HG03520 (cell line): Measurements from ENCODE around the gene LRRC74A.

Source experiments
- ATAC-seq: cut with Tn5 transposase; IDR thresholded peaks from one replicate; pipeline ENCODE4 v1.9.1; 2021; ENCODE audit warnings: mild to moderate bottlenecking, moderate library complexity; ENCODE audit not compliant: unreplicated experiment

Gene LRRC74A

DNA sequence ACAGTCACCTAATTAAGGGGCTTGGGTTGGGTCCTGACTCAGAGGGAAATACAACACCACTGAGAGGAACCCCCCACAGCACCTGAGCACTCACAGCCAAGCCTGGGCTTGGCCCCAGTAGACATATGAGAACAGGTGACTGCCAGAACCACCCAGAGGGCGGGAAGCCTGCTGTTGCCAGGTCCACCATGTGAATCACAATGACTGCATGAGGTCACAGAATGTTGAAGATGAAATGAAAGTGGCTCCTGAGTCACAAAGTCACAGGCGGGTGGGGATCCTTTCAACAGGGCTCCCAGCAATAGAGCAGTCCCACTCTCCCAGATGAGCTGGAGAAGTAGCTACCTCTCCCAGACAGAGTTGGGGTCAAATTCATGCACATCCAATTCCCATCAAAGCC lies at the start of gene LRRC74A:
TSS of gene LRRC74A (plus strand) at position 287 of the 400 bp plus-strand sequence. CDS start 290 bp downstream, outside the sequence.
- ATAC-seq = no peak

DNA sequence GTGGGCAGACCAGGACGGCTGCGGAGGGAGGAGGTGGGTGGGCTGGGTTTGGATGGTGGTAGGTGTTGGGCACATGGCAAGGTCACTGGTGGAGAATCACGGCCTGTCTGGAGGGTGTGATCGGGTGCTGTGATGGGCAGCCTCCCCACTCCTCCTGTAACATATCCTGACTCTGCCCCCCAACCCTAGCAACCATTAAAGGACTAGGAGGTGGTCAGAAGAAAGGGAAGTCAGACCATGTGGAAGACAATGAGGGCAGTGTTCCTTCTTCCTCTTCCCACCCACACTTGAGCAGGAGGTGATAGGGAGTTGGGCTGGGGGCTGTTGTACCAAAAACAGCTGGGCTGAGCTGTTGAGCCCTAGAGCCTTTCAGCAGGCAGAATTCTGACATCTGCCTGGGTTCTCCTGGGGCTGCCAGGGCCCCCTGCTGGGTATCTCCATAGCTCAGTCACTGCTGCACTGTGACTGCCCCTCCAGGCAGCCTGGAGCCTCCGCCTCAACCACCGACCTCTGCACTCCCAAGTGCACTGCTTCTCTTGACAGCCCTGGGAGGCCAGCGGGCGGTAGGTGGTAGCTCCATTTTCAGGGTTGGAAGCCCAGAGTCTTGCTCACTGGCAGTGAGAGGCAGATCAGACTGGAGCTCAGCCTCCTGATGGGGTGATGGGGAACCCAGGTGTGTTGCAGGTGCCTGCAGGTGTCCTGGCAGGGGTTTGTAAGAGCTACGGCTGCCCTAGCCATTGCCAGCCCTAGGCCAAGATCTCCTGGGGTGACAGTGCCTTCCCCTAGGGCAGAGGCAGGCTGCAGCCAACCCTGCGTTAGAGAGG lies 49.6 kb upstream of the LRRC74A start:
- no peak for ATAC-seq

- ATAC-seq = no peak
These were observed 48.5 kb upstream of the LRRC74A start for GRCh38 chr14:76777721-76778120.

DNA sequence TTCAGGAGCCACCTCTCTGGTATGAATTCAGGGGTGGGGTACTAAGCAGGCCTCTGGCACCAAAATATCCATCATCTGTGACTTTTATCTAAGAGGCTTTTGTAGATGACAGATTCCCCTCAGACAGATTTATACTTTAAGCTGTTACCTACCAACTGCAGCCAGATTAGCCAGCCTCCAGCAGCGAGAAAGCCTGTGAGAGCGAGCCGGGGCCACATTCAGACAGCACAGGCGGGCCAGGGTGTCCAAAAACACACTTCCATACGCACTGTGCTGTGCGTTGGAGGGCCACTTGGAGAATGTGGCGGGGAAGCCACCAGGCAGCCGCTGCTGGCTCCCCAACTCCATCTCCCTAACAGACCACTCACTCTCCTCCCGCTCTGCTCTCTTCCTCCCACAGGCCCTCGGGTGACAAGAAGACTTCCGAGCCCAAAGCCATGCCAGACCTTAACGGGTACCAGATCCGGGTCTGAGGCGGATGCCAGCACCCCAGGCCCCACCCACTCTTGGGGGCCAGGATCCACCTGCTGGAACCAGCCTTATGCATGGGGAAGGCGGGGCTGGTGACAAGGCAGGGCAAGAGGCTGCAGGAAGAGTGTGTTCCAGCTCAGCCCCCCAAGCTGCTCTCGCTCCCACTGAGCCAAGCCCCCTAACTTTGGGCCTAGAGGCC lies 47.5 kb upstream of the LRRC74A start:
- no peak for ATAC-seq

DNA sequence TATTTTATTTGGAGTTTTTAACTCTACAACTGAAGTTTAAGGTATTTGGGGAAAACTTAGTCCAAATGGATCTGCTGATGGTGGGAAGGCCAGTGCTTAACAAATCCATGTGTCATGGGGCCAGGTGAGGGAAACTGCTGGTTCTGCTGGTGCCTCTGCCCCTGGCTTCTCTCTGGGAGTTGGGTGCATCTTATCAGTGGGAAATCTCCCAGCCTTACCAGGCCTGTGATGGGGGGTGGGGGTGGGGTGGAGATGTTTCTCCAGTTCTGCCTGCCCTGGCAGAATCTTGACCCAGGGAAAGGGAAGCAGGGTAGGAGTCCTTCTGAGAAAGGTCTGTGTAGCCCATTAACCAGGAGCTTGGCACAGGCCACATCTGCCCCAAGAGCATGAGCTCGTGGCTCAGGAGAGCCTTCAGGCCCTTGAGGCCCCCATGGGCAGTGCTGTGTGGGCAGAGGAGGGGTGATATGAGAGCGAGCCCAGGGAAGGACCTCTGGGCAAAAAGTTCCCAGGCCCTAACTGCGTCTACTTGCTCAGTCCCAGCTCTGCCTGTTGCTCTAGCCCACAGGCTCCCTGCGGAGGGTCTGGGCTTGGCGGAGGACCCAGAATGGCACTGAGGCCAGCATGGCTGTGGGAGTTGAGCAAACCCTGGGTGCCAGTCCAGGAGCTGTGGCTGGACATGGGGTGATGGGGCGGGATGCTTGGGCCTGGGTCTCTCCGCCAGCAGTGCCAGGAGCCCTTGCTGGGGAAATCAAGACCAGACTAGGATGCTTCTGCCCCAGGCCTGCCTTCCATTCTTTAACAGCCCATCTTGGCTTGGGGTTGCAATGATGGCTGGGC lies 46.8 kb upstream of the LRRC74A start:
- no peak for ATAC-seq

- ATAC-seq = no peak
These were observed 46.2 kb upstream of the LRRC74A start for GRCh38 chr14:76780058-76780345.

DNA sequence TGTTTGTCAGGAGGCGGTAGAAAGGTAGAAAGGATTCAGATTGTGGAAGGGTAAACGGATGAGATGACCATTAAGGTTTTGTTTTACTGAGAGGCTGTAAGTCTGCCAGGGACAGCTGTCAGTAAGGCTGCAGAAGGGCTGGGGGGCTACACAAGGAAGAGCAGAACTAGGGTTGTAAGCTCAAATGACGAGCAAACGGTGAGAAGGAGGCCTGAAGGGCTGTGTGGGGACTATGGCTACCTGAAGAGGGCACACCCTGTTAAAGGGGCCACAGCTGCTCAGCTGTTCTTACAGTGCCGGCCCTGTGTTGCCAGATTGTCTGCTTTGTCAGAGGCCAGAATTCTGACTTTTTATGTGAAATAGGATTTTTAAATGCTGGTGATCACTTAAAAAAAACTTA lies 45.8 kb upstream of the LRRC74A start:
- ATAC-seq = no peak

DNA sequence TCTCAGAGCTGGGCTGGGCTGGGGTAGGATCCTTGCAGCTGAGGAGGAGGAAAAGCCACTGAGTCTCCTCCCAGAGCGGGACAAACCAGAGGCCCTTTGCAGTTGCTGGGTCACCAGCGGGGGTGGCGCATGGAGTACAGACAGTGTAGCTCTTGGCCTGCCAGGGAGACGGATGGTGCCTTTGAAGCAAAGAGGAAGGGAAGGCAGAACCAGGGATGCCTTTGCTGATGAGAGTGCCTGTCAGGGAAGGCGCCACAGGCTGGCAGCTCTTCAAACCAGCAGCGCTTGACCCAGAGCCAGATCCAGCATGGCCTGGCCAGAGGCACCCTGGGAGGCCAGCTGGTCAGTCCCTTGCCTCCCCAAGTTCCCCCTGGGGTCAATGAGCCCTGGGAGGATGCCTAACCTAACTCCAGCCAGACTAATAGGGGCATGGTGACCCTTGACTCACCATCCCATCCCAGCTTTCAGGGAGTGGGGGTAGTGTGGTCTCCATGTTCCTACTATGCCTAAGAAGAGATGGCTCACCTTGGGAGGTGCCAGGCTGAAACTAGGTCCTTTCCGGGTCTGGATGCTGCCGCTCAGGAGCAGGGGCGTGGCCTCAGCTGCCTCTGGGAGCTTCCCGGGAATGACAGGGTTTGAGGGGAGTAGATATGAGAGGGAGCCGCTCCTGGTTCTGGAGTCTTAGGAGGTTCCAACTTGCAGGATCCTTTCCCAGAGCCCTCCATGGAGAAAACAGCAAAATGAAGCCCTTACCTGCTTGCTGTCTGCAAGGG lies 45.1 kb upstream of the LRRC74A start:
- ATAC-seq = no peak

DNA sequence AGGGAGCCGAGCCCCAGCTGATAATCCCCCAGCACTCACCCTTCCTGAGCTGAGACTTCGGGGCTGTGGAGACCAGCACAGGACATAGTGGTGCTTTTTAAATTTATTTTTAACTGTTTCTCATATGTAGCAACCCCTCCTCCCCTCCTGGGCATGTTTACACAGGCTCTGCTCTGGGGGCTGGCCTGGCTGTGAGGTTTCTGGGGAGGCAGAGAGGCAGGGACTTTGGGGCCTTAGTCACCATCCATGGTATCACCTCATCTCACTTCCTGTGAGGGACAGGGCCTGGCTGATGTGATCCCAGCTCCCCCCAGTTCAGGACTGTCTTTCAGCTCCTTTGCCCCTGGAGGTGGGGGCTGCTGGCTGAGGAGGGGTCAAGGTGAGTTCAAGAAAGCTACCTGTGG lies 44.6 kb upstream of the LRRC74A start:
- no peak for ATAC-seq

- ATAC-seq = no peak
These were observed 43.9 kb upstream of the LRRC74A start for GRCh38 chr14:76782115-76782884.

DNA sequence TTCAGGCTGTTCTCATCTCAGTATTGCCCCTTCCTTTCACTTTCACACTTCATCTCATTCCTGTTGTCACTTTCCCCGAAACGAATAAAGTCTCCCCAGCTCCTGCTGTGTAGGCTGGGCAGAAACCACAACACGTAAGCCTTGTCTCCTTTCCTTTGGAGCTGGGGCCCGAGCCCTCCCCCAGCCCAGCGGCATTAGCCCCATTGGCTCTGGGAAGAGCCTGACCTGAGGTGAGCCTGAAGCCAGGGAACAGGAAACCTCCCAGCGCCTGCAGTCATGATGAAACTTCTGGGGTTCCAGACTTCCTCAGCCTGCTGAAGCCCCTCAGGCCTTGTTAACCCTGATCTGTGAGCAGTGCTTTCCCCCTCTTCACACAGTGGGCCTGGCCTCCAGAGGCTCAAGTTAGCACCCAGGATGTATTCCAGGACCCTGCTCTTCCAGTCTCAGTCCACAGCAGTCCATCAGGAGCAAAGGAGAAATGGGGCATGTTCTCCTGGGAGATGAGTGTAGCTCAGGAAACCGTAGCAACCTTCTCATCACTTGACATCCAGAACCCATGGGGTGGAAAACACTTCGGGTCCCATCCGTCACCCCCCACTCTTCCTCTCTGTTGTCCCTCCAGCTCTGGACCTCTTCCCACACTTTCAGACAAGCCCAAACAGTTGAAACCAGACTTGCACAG lies 43.2 kb upstream of the LRRC74A start:
- ATAC-seq = no peak

DNA sequence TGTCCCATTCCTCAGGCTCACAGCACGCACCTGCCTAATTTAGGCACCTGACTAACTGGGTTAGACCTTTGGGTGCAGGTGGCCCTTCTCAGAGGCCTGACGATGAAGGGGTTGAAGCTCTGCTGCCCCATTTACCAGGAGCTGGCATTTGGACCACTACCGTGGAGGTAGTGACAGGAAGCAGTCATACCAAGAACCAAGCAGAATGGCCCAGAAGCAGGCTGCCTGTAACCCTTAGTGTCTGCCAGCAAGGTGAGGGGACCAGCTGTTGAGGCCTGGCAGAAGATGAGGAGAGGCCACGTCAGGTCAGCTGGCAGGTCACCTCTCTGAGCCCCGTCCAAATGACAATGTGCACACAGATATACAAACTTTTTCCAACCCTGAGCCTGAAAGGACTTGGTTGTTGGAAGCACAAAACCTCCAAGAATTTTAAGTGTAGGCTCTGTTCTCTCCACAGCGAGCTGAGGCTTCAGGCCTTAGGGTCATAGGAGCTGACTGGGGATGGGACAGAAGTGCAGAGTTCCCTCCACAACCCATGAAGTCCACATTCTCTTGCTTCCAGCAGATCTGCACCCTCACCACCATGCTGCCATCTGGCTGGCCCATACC lies 41.8 kb upstream of the LRRC74A start:
- ATAC-seq = no peak

- ATAC-seq = peak; percentile 78
These were observed 41.3 kb upstream of the LRRC74A start for GRCh38 chr14:76784881-76785280.

DNA sequence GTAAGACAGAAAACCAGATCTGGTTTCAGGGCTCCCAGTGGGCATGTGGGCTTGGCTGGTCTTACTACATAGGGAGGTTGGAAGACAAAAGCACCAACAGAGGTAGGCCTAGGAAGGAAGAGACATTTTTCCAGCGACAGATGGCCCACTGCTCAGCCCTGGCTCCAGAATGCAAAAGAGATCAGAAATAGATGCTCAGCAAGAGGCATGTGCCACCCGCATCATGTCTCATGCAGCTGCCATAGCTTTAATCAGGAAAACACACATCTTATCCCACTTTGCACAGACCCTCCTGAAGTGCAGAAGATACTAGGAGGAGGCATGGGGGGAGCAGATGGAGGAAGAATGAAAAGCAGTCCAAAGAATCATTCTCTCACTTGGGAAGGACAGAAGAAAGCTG lies 39.6 kb upstream of the LRRC74A start:
- ATAC-seq = no peak

GRCh38 chr14:76792422-76792821 lies 33.8 kb upstream of the LRRC74A start:
- ATAC-seq = no peak

GRCh38 chr14:76793324-76793723 lies 32.9 kb upstream of the LRRC74A start:
- ATAC-seq = no peak

GRCh38 chr14:76793956-76794355 lies 32.3 kb upstream of the LRRC74A start:
- no peak for ATAC-seq

DNA sequence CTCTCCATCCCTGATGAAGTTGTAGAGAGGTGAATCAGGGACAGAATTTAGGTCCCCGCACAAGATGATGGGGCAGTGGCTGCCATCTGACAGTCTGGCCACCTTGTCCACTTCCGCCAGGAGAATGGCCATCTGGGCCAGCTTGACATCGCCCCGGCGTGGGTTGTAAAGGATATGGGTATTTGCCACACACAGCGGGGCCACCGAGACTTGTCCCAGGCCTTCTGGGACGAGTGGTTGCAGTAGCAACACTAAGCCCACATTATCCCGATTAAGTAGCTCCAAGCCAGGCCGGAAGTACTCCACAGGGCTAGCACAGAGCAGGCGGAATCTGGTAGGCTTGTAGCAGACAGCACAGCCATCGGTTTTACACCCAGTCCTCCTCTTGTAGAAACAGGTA lies 19.8 kb upstream of the LRRC74A start:
- ATAC-seq = no peak

- no peak for ATAC-seq
These were observed 18.2 kb upstream of the LRRC74A start for GRCh38 chr14:76808011-76808410.
